Mesenteric fat pad (tissue), 1 donor: ENCODE results near the gene MEF2D. TPM values are rescaled to one million over a fixed set of nuclear protein-coding genes. Genes with fewer than 3 reads are reported as not detected.

ENCODE experiments used
- DNase-seq: peaks from one replicate; pipeline ENCODE4 v3.0.0-alpha.2; 2020; ENCODE audit warnings: low spot score
- total RNA-seq: library from RNA; stranded (reverse); fragmentation: NEBNext Ultra II Directional; extraction: Animal tissue kit (Norgen Biotek cat#: 25700); gene quantifications from one replicate; pipeline ENCODE4 v1.2.1, GENCODE V29; 2021
- donor health status: DM: yes; HTN: yes; CAD: no.

Gene MEF2D
- total RNA-seq, 1 donor from 2014 or later, result 38.7 TPM

DNA sequence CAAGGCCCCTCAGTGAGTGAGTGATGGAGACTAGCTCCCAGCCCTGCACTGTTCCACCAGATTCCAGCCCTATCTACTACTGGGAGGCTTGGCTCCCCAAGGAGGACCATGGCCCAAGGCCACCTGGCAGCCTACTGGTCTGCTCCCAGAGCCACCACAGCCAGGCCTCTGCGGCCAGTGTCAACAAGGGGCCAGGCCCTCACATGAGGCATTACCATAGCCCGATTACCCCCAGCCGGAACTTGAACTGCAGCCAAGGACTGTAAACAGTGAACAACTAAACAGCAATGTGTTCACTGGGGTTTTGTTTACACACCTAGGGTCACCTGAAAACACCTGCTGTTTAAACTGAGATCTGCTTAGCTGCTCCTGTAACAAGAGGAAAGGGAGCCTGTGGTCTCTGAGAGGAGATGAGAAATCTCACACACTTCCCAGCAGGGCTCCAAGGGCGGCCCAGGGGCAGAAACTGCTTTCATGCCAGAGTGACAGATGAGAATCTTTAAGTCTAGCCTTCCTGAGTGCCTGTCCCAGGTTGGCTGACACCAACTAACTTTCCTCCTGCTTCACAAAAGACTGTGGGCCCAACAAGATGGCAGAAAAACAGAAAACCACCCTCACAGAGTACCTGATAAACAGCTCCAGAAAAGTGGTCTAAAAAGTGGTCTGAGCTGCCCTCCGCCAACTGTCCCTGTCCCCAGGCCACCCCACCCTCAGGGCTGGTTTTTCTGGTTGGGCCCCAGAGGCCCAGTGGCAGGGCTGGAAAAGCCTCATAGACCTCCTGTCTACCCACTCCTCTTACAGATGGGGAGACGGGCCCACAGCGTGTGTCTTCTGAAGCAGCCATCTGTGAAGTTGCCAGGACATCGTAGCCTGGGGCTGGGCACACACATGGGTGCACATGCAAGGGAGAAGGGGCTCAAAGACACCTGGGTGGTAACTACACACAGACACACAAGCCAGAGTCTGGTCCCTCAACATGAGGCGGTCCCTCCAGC is 28.8 kb downstream of the MEF2D start:
- no peak for DNase-seq

DNA sequence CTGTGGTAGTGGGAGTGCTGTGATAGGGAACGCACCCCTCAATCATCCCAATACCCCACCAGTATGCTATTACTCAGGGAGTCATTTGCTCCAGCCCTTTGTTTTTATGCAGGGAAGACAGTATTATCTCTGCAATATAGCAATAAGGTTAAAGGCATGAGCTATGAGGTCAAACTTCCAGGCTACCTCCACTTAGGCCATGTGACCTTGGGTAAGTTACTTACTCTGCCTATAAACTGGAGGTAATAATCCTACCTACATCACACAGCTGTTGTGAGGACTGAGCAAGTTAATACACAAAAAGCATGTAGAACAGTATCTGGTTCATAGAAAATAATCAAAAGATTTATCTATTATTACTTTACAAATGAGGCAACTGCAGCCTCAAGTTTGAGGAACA is 30.1 kb downstream of the MEF2D start:
- DNase-seq, result no peak

DNA sequence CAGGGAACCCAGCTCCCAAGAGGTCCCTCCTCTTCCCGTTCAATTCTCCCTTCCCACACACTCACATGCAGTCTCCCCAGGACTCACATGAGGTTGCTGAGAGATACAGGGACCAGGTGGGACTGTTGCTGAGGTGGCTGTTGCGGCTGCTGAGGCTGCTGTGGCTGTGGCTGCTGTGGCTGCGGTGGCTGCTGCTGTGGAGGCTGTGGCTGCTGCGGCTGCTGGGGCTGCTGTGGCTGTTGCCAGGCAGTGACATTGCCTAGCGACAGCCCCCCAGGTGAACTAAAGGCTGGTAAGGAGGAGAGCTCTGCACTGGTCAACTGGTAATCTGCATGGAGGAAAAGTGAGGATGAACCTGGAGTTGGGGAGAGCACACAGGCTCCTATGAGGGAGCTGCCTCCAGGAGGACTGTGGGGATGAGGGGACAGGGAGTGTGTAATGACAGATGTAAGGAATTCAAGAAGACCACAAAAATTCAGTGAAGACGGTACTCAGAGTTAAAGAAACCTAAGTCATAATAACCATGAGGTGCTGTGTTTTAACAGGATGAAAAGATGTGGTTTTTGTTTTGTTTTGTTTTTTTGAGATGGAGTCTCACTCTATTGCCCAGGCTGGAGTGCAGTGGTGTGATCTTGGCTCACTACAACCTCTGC is 31.8 kb downstream of the MEF2D start:
- no peak for DNase-seq

DNA sequence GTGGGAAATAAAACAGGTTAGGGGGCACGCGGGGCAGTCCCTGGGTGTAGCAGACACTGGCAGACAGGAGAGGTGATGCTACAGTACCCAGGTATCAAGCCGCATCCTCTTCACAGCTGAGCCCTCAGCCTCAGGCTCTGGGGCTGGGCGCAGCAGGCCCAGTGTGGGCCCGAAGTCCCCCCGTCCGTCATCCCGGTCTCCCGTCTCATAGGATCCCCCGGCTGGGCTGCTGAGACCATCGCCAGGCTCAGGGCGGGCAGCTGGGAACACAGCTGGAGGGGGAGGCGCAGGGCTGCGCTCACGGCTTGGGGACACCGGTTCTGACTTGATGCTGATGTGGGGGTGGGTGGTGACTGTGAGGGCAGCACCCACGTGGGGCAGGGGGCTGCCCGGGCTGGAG is 32.7 kb downstream of the MEF2D start:
- DNase-seq, result no peak

DNA sequence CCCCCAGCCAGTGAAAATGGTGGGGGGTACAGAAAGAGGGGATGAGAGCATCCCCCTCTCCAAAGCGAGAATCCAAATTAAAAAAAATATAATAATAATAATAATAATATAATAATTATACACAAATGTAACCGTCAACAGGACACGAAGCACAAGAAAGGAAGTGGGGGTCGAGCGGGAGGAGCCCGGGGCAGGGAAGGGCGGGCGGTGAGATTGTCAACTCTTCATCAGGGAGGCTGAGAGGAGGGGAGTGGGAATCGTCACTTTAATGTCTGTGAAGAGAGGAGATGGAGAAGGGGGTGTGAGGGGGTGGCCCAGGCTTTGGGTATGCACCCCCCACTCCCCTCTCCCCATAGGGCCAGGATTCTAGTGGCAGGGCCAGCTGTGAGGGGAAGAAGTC is 33.2 kb downstream of the MEF2D start:
- no peak for DNase-seq

DNA sequence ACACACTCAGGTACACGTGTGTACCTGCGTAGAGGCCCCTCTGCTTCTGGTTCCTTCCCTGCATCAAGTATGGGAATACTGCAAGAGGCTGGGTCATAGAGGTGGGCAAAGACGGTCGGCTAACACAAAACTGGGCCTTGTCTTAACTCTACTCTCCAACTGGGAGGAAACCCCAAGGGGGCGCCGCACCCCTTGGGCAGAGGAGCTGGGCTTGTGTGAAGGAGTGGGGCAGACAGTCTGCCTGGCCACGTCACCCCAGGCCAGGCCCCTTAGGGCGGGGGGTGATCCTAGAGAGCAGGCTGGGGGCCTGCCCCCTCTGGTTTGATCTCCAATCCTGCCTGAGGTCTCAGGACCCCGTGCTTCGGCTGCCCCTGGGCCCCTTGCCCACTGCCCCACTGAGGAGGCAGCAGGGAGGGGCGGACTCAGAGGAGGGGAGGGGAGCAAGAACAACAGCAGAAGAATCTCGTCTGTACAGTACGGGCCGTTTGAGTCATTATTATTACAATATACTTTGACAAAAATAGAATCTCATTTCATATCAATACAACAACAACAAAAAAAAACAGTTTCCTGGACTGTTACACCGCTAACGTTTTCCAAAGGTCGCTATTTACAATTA is 34.7 kb downstream of the MEF2D start:
- peak; percentile 35 for DNase-seq

DNA sequence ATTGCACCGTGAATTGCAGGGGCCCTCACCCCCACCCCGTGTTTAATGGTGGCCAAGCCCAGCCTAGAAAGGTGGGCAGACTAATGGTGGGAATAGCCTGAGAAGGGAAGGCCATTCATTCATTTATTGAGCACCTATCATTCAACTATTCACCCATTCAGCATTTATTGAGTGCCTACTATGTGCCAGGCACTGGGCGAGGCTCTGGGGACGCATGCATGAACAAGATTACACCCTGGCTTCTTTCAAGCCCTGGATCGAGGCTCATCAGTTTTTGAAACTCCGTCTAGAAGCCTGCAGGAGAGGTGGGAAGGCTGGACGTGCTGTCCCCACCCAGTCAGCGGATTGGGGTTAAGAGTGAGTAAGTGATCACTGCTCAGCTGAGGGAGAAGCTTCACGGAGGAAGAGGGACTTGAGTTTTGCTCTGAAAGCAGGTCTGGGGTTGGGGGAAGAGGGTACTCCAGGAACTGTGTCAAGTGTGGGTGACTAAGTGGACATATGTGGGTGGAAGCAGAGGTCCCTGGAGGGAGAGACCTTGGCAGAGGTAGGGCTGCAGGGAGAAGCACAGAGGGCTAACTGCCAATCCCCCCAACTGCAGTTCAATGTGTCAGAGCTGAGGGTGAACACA is 35.6 kb downstream of the MEF2D start:
- no peak for DNase-seq

DNA sequence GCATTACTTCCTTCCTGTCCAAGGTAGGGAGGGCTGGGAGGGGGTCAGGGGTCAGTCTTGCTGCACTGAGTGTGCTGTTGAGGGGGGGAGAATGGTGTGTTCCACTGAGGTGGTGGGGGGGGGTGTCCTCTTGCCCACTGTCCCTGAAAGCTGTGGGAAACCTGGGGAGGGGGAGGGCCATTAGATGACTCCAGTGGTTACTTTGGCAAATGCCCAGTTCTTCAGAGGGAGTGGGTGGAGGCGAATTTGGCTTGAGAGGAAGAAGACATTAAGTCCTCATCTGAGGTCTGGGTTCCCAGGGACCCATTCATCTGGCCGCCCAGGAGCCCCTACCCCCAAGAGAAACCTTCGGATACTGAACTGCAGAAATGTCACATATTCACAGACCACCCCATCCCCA is 36.2 kb downstream of the MEF2D start:
- no peak for DNase-seq

DNA sequence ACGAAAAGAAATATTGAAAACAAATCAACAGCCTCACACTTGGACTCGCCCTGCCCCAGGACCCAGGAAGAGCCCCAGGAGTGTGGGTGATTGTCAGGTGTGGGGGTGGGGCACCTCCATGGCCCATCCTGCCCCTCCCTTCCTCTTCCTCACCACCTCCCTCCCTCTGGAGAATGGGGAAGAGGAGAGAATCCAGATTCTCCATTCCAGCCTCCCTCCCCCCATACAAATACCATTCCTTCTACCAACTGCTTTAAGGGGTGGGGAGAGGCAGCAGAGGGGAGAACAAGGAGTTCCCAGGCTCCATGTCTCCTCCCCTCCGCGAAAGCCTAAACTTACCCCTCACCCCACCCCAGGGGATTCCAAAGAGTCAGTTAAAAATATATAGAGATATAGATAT is 36.7 kb downstream of the MEF2D start:
- DNase-seq, result no peak

DNA sequence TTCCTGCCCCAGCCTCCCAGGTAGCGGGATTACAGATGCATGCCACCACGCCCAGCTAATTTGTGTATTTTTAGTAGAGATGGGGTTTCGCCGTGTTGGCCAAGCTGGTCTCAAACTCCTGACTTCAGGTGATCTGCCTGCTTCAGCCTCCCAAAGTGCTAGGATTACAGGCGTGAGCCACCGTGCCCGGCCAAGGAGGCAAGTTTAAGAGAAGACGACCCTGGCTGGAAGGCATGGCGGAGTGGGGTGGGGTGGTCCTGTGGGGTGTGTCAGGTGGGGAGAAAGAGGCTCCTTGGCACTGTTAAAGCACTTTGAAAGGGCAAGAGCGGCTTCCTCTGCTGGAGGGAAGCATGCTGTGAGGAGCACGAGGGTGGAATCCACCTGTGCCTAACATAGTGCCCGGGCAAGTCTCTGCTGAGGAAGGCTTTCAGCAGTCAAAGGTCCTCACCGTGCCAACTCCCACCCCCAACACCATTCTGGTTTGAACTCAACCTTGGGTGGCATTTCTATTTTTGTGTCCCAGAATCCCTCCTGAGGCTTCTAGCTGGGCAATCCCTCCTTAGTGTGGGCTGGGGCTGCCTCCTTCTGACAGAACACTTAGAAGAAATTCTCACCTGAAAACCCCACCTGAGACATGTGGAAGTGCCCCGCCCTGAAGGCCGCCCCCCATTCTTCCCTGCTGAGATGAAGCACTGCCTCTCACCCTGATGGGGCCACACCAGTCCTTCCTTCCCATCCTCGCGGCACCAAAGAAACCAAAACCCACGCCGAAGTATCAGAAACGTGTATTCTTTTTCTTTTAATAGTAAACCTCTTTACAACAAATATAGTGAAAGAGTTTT is 37.4 kb downstream of the MEF2D start:
- peak; percentile 83 for DNase-seq

DNA sequence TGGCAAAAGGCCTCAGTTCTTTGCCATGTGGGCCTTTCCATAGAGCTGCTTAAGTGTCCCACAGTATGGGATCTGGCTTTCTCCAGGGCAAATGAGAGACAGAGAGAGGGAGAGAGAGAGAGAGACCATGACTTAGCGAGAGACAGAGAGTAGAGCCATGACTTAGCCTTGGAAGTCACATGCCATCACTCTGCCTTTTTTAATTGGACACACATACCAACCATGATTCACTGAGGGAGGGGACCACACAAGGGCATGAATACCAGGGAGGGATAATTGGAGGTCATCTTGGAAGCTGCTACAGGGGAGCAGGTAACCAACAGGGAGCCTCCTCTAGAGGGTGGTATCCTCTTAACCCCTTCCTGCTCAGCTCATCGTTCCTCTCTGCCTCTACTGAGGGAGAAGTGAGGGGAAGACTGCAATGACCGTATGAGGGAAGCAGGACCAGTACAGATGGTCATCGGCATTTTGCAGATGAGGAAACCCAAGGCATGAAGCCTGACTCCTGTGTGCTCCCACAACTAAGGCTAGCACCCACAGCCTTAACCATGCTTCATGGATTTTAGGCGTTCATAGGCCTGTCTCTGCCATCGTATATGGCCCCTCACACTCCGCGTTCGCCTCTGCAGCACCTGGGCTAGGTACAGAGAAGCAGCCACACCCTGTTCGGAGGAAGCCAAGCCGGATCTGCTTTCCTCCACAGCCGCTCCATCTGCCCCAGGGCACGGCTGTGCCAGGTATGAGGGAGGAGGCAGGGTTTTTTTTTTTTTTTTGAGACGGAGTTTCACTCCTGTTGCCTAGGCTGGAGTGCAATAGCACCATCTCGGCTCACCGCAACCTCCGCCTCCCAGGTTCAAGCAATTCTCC is 38.6 kb downstream of the MEF2D start:
- DNase-seq, result peak; percentile 51

DNA sequence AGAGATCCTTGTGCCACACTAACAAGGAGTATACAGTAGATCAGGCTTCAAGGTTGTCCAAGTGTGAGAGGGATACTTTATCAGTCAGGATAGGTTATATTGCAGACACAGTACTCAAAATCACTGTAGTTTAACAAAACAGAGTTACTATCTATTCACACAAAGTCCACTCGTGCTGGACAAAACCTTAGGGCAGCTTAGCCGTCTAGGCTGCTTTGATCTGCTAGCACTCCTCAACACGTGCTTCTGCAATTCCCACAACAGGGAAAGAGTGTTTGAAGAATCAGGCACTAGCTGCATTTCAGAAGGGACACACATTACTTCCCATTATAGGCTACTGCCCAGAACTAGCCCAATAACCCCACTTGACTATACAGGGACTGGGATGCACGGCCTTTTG is 39.5 kb downstream of the MEF2D start:
- peak; percentile 20 for DNase-seq

DNA sequence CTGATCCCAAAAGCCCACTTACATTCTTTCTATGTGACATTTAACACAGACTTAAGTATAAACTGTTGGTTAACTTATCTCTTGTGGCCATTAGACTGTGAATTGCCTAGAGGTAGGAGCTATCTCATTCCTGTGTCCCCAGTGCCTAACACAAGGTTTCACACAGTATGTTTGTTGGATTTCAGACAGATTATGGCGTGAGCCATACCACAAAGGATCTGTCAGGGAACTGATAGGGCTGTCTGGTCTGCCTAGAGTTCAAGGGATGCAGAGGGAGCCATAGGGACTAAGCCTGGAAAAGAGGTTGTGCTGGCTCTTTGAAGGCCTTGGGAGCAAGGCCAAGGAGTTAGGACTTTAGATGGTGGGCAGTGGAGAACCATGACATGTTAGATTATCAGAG is 40.0 kb downstream of the MEF2D start:
- peak; percentile 11 for DNase-seq

DNA sequence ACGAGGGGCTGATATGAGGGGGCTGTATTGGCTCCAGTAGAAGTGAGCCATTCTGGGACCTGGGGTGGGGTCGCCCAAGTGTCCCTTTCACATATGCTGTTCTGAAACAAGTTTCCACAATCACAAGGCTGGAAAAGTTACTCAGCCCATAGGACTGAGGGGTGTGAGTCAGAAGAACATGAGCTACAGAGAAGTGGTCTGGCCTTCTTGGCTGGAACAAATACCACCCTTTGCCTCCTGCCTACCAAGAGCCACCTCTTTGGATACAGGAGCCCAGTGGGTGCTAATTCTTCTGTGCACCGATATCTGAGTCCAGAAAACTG is 42.4 kb downstream of the MEF2D start:
- peak; percentile 65 for DNase-seq

DNA sequence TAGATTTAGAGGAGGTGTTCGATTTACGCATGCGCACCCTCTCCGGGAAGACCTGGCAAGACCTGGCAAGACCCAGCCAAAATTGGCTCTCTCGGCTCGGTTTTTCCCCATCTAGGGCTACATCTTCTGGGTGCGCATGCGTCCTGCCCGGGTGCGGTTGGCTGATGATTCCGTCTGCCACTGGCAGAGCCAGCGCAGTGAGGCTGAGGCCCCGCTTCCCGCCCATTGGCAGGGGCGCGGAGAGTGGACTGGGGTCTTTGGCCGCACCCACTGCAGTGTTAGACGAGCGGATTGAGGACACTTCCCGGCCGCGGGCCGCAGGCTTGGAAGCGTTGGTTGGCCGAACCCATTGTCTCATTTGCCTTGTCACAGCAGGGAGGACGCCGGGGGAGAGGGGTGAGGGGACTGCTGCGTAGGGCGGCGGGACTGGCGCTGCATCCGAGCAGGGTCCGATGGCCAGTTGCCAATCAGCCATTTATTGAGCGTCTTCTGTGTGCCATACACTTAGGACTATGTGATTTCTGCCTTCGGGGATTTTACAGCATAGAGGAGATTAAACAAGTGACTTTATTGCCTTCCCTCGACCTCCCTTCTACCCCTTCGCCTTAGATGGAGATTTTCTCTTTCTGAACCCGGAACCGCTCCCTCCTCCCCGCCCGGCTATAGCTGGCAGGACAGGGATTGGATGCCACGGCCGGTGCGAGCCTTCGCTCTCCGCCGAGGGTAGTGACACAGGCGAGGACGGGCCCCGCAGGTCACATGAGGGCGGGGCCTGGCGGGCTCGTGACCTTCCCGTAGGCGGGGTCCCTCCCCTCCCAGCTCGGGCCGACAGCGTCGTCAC is 43.7 kb downstream of the MEF2D start:
- DNase-seq, result peak; percentile 99

DNA sequence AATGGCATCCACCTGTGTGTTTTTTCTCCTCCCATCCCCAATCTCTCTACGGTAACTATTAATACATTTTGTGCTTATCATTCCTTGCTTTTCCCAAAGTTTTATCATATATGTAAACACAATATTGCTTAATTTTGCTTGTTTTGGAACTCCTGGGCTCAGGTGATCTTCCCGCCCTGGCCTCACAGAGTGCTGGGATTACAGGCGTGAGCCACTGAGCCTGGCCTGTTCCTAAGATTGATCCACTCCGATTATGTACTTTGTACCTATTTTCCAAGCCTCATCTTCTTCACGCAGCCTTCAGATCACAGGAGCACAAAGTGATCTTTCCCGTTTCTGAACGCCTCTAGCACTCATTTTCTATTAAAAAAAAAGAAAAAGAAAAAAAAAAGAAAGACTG is 45.2 kb downstream of the MEF2D start:
- DNase-seq, result peak; percentile 43

DNA sequence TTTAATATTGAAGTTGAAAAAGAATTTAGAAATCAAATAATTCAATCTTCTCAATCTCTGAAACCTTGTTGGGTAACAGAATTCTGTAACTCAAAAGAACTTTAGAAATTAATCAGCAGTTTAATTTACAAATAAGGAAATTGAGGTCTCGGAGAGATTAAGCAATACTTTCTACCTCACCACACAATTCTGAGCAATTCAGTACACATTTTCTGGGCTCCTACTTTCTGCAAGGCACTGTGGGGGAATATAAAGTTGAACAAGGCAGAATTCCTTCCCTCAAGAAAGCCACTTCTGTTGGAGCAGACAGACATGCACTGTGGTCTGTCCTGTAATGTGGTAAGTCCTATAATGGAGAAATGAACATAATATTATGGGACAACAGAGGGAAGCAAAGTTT is 47.7 kb downstream of the MEF2D start:
- no peak for DNase-seq

DNA sequence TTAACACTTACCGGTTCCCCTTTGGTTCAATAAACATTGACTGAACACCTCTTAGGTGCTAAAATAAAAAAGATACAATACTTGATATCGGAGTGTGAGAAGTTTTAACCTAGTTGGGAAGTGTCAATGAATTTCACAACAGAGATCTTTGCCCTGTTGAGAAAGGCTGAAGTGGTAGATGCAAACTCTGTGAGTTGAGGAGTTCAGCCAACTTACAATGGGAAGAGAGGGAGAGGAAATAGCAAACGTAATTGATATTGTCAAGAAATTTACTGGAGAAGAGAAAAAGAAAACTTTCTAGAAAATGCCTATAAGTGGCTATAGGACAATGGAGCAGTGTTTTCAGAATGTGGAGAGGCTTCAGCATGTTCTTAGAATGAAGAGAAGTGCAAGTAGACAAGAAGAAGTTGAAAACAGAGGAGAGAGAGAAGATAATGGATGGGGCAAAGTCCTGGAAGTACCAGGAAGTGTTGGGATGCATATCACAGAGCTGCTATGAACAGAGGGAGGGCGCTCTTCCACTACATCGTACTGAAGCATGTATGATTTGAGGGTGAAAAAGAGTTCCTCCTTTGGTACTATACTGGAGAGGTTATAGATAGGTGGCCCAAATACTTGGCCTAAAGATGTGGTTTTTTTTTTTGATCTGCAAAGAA is 48.9 kb downstream of the MEF2D start:
- no peak for DNase-seq
